Hepatic stellate cell (primary cell): ENCODE results near the gene RANBP3.
"Not testable (repeated sequence)": the region's sequence is repeated elsewhere in the genome, so short reads cannot be mapped to it uniquely, and the experiment has no call there.

Experiments used
- DNase-seq: peaks from one replicate; pipeline ENCODE4 v3.0.0; 2011; ENCODE audit warnings: low spot score

Gene RANBP3

GRCh38 chr19:6007866-6008265, 29.9 kb upstream of the RANBP3 start:
- DNase-seq: no peak

DNA sequence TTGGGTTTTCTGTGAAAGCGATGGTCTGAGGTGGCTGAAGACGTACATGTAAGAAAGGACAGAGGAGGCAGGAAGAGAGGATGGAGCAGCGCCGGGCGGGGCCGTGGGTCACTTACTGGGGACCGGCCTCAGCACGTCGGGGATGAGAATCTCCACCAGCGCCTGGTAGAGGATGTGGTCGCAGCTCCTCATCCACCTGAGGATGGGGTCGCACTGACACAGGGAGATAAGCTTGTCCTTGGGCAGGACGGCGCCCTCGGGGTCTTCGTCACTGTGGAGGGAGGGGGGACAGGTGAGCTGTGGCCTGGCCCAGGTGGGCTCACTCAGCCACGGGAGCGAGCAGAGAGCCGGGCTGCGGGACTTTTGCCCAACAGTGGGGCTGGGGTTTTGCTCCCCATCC, 29.0 kb upstream of the RANBP3 start:
- DNase-seq: no peak

DNA sequence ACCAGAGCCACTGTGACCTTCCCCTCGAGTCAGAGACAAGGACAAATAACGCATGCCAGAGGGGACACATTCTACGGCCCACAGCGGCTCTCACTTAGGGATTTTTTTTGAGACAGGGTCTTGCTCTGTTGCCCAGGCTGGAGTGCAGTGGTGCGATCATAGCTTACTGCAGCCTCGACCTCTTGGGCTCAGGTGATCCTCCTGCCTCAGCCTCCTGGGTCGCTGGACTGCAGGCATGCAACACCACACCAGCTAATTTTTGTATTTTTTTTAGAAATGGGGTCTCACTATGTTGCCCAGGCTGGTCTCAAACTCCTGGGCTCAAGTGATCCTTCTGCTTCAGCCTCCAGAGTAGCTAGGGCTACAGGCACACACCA, 28.1 kb upstream of the RANBP3 start:
- DNase-seq: not testable (repeated sequence)

DNA sequence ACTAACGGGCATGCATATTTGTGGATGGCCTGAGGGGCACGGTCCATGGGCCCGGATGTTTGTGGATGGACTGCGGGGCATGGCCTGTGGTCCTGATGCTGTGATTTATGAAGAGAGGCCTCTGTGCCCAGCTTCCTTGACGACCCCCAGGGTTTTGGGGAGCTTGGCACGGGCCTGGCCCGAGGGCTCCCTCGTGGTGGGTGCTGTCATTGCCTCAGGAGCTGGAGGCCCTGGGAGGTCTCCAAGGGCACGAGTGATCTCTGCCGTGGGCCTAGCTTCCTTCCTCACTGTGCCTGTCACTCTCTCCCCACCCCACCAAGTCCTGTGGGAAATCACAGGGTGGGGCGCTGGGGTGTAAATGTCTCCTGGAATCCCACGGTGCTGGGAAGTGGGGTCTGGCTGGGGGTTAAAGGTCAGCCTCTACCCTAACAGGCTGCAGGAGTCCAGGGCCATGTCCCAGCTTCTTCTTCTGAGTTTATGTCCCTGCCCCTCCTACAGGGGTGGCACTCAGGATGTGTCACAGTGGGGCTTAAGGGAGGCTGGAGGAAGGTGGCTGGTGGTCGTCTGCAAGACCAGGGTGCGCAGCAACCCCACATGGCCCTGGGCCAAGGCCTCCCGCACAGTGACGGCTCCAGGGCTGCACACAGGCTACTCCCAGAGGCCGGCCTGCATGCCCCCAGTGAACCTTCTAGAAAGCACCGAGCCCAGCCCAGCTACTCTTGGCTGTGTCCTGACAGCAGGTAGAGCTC, 27.6 kb upstream of the RANBP3 start:
- DNase-seq: no peak

DNA sequence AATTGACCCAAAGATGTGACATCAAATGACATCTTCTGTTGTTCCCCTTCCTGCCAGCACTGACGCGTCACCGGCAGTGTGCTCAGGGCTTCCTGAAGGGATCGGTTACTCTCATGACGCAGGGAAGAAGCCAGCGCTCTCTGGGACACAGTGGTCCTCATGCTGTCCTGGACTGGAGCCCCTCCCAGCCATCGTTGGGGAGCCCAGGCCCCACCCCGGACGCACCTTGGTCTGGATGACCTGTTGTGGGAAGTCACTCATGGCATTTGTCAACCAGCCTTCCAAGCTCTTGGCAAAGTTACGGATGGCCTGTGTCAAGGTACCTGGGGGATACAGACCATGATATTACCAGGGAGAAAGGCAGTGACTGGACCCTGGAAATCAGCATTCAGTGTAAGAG, 26.0 kb upstream of the RANBP3 start:
- no peak for DNase-seq

DNA sequence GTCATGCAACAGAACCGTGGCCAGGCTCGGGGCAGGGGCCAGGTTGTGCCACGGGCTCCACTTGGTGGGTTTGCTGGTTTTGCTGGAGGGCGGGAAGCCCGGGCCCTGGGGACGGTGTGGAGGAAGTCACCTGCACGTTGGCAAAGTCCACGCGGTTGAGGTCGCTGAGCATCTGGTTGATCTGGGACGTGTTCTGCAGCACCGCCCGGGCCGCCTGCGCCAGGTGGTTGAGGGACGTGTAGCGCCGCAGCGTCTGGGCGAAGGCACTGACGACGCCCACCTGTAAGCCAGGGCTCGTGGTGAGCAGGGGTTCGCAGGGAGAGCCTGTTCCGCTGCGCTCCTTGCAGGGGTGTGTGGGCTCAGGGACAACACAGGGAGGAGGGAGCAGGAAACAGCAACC, 24.7 kb upstream of the RANBP3 start:
- DNase-seq: no peak

DNA sequence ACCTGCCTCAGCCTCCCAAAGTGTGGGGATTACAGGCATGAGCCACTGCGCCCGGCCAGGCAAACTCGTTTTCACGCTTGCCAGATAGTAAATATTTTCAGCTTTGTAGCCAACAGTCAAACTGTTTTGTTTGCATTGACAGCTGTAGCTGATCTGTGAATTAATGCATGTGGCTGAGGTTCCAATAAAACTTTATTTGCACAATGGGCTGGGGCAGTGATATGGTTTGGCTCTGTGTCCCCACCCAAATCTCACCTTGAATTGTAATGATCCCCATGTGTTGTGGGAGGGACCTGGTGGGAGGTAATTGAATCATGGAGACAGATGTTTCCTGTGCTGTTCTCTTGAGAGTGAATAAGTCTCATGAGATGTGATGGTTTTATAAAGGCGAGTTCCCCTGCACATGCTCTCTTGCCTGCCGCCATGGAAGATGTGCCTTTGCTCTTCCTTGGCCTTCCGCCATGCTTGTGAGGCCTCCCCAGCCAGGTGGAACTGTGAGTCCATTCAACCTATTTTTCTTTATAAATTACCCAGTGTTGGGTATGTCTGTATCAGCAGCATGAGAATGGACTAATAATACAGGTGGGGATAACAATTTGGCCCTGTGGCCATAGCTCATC, 22.4 kb upstream of the RANBP3 start:
- DNase-seq: no peak

DNA sequence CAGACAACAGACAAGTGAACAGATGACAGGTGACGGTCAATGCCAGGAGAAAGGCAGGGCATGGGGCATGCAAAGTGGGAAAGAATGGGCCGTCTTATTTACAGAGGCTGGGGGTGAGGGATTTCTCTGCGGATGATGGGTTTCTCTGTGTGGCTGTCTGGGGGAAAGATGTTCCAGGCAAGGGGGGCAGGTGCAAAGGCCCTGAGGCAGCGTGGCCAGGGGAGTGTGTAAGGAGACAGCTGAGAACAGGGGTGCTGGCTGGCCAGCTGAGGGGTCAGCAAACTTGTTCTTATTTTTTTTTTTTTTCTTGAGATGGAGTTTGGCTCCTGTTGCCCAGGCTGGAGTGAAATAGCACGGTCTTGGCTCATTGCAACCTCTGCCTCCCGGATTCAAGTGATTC, 21.8 kb upstream of the RANBP3 start:
- DNase-seq: no peak

DNA sequence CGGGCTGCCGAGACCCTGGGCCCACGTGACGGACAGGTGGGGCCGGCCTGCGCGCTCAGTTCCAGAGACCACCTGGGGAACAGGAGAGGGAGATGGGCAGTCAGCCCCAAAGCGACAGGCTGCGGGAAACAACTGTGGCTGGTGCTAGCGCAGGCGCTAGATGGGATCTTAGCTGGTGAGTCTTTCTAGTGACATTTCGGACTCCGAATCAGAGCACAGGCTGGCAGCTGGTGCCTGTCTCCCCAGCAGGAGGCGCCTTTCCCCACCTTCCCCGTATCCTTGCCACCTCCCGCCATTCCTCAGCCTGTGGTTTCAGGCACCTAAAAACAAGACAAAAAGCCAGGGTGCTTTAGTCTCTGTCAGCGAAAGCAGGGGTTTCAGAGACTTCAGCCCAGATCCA, 19.4 kb upstream of the RANBP3 start:
- no peak for DNase-seq

- no peak for DNase-seq
These were observed 18.8 kb upstream of the RANBP3 start for GRCh38 chr19:5996623-5997320.

- DNase-seq: no peak
These were observed 18.2 kb upstream of the RANBP3 start for GRCh38 chr19:5996102-5996501.

GRCh38 chr19:5995606-5996005, 17.7 kb upstream of the RANBP3 start:
- DNase-seq: no peak

- no peak for DNase-seq
These were observed 16.6 kb upstream of the RANBP3 start for GRCh38 chr19:5994405-5995165.

GRCh38 chr19:5993648-5994358, 15.9 kb upstream of the RANBP3 start:
- peak; percentile 42 for DNase-seq

GRCh38 chr19:5993201-5993600, 15.3 kb upstream of the RANBP3 start:
- DNase-seq: no peak

DNA sequence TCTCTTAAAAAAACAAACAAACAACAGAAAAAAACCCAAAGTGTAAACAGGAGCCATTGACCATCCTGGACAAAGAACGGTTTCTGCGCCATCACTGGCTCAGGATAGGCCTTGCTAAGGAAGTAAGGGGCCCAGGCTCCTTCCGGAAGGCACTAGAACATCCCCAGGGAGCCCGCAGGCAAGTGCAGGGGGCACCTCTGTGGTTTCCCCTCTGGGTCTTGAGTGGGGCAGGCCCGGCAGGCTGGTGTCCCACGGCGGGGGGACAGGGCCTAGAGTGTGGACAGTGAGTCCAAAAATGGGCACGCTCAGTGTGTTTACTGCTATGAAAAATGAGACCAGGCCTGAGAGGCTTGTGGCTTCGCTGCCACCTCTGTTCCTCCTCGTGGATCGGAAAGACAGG, 14.8 kb upstream of the RANBP3 start:
- no peak for DNase-seq

- DNase-seq: no peak
These were observed 13.4 kb upstream of the RANBP3 start for GRCh38 chr19:5991244-5991838.

GRCh38 chr19:5990289-5990797, 12.4 kb upstream of the RANBP3 start:
- no peak for DNase-seq

DNA sequence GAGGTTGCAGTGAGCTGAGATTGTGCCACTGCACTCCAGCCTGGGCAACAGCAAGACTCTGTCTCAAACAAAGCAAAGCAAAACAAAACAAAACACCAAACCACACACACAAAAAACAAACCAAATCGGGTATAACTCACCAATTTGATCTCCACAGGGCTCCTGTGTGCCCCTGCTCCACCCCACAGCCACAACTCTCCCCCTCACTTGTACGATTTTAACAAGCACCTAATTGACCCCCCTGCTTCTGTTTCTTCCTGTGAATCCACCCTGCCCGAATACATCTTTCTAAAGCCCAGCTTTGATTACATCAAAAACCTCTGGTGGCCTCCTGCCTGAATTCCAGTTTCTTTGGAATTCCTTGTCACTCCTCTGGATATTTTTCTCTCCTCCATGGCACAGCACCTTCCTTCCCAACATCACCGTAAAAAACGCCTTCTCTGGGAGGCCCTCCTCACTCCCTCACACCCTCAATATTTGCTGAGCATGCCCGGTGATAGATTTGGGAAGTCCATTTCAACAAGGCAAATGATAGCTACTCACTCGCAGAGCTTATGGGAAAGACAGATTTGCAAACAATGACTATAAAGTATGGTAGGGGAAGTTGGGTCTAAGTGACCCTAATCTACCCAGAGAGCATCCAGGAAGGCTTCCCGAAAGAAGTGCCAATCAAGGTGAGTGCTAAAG, 11.6 kb upstream of the RANBP3 start:
- DNase-seq: no peak

- no peak for DNase-seq
These were observed 10.8 kb upstream of the RANBP3 start for GRCh38 chr19:5988517-5989387.
